Osteocyte (in vitro differentiated cells): Measurements from ENCODE around the gene CDC42SE2. TPM values are rescaled to one million over a fixed set of nuclear protein-coding genes. Genes with fewer than 3 reads are reported as not detected.
A peak's percentile ranks its signal among the peaks of the same experiment; 100 is the strongest.

Experiments used
- DNase-seq: peaks from one replicate; pipeline ENCODE4 v3.0.0; 2021; ENCODE audit warnings: mixed read lengths; ENCODE audit not compliant: unreplicated experiment; ENCODE audit errors: extremely low spot score
- H3K27ac Mint-ChIP-seq: one replicate; pipeline ENCODE4 v1.8.0; 2021; ENCODE audit warnings: mild to moderate bottlenecking, mixed read lengths; ENCODE audit not compliant: unreplicated experiment
- H3K27me3 Mint-ChIP-seq: one replicate; pipeline ENCODE4 v1.8.0; 2021; ENCODE audit warnings: mixed read lengths; ENCODE audit not compliant: unreplicated experiment
- H3K36me3 Mint-ChIP-seq: one replicate; pipeline ENCODE4 v1.8.0; 2021; ENCODE audit warnings: mixed read lengths; ENCODE audit not compliant: unreplicated experiment
- H3K4me1 Mint-ChIP-seq: one replicate; pipeline ENCODE4 v1.8.0; 2021; ENCODE audit warnings: mixed read lengths; ENCODE audit not compliant: unreplicated experiment
- H3K4me3 Mint-ChIP-seq: one replicate; pipeline ENCODE4 v1.8.0; 2021; ENCODE audit warnings: mild to moderate bottlenecking, moderate library complexity, mixed read lengths; ENCODE audit not compliant: unreplicated experiment
- H3K9me3 Mint-ChIP-seq: one replicate; pipeline ENCODE4 v1.8.0; 2021; ENCODE audit warnings: mixed read lengths; ENCODE audit not compliant: unreplicated experiment
- total RNA-seq: library from RNA; stranded (reverse); gene quantifications from 2 replicates; pipeline ENCODE4 v1.2.1, GENCODE V29; 2021
- TF ChIP-seq, protein P1 (sequence below): fragments of 200-600 bp; sonication (generic); IDR thresholded peaks from 2 replicates; pipeline ENCODE4 v1.5.0; 2021; ENCODE audit warnings: antibody characterized with exemption, mild to moderate bottlenecking, moderate library complexity

The CDC42SE2 gene
- total RNA-seq, 1 donor from 2014 or later = 21.6 TPM

DNA sequence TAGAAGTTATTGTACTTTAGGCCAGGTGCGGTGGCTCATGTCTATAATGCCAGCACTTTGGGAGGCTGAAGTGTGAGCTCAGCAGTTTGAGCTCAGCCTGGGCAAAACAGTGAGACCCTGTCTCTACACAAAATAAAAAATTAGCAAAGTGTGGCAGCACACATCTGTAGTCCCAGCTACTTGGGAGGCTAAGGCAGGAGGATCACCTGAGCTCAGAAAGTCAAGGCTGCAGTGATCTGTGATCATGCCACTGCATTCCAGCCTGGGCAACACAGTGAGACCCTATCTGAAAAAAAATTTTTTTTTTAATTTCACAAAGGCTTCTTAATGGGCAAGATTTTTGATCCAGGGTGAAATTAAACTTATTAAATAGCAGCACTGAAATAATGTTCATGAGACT lies 92.8 kb downstream of the CDC42SE2 start:
- TF ChIP-seq, protein P1, sequence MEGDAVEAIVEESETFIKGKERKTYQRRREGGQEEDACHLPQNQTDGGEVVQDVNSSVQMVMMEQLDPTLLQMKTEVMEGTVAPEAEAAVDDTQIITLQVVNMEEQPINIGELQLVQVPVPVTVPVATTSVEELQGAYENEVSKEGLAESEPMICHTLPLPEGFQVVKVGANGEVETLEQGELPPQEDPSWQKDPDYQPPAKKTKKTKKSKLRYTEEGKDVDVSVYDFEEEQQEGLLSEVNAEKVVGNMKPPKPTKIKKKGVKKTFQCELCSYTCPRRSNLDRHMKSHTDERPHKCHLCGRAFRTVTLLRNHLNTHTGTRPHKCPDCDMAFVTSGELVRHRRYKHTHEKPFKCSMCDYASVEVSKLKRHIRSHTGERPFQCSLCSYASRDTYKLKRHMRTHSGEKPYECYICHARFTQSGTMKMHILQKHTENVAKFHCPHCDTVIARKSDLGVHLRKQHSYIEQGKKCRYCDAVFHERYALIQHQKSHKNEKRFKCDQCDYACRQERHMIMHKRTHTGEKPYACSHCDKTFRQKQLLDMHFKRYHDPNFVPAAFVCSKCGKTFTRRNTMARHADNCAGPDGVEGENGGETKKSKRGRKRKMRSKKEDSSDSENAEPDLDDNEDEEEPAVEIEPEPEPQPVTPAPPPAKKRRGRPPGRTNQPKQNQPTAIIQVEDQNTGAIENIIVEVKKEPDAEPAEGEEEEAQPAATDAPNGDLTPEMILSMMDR = no peak
- Mint-ChIP-seq H3K27ac (peak overlapping the region; percentile 61), H3K36me3 (peaks cover 8% of the 10 kb centered on the region), H3K9me3 (no peaks in the 10 kb centered on the region), H3K4me3 (no peak overlapping the region), H3K27me3 (no peaks in the 10 kb centered on the region), H3K4me1 (peaks cover 29% of the 10 kb centered on the region)
- no peak for DNase-seq

DNA sequence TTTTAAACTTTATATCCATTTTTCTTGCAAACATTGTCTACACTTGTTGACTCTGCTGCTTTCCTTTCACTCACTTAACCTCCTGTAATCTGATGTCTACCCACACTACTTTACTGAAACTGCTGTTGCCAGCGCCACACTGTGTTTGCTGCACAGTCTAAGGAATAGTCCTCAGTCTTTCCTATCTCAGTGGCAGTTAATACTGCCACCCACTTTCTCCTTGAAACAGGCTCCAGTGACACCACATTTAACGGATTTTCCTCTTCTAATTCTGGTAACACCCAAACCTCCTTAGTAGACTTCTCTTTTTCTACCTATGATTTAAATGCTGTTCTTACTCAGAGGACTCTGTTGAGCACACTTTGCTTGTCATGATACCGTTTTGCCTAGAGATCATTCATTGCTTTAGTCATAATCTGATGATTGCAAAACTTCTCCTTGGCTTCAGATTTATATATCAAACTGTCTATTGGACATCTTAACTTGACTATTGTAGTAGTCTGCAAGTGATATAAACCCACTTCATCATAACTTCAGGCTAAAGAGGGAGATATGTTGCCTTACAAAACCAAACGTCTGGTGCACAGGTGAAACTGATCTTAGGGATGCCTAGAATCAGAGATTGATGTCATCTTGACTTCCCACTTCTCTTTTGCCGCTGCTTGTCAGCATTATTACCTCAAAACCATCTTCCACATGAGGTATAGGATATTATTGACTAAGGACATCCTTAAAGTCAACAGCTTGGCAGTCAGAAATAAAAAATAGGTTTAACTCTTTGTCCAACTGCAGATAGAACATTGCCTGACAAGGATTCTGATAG lies 94.1 kb downstream of the CDC42SE2 start:
- Mint-ChIP-seq H3K27ac (peak overlapping the region; percentile 13), H3K4me3 (no peak overlapping the region), H3K9me3 (no peaks in the 10 kb centered on the region), H3K4me1 (peaks cover 29% of the 10 kb centered on the region), H3K36me3 (peaks cover 12% of the 10 kb centered on the region), H3K27me3 (no peaks in the 10 kb centered on the region)
- no peak for DNase-seq
- TF ChIP-seq, protein P1 = no peak

DNA sequence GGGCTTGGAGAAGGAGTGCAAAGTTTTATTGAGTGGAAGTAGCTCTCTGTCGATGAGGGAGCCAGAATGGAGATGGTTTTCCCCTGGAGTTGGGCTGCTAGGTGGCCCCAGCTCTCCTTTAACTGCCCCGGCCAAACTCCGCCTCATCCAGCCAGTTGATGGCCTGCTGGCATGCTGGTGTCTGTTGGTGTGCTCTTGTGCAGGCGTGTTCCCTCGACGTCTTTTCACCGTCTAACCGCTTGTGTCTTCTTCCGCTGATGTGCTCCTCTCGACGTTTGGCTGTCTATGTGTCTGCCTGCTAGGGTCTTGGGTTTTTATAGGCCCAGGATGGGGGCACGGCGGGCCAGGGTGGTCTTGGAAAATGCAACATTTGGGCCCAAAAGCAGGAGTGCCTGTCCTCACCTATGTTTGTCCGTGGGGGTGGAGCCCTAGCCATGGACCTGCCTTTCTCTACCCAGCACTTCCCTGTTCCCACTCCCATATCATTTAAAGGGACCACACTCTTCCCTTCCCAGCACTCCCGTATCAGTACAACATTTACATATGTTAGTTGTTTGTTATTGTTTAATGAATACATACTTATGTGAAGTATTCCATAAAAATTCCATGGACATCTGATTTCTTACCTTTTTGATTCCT lies 97.9 kb downstream of the CDC42SE2 start:
- H3K36me3 Mint-ChIP-seq = peaks cover 12% of the 10 kb centered on the region
- H3K27ac Mint-ChIP-seq = no peak overlapping the region
- DNase-seq = no peak
- H3K4me1 Mint-ChIP-seq = peaks cover 11% of the 10 kb centered on the region
- no peak overlapping the region for H3K4me3 Mint-ChIP-seq
- no peaks in the 10 kb centered on the region for H3K27me3 Mint-ChIP-seq
- no peaks in the 10 kb centered on the region for H3K9me3 Mint-ChIP-seq
- TF ChIP-seq, protein P1 = no peak

DNA sequence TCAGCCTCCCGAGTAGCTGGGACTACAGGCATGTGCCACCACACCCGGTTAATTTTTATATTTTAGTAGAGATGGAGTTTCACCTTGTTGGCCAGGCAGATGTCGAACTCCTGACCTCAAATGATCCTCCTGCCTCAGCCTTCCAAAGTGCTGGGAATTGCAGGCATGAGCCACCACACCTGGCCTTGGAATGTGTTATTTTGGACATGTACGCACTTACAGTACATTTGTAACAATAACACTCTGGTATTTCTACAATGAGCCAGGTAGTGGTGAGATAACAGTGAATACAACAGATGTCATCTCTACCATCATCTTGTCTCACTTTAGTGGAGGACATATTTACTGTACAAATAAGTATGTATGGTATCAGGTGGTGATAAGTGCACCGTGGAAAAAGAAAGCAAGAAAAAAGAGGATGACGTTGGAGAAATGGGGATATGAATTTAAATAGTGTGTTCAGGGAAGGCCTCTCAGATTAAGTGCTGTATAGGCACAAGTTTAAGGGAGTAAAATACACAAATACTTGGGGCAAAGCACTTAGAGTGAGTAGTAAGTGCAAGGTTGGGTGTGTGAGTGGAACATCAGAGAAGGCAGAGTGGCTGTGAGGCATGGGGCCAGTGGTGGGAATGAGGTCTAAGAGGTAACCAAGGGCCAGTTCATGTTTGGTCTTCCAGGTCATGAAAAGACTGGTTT lies 100.1 kb downstream of the CDC42SE2 start:
- H3K27ac Mint-ChIP-seq = no peak overlapping the region
- peaks cover 19% of the 10 kb centered on the region for H3K36me3 Mint-ChIP-seq
- no peak overlapping the region for H3K4me3 Mint-ChIP-seq
- H3K27me3 Mint-ChIP-seq = no peaks in the 10 kb centered on the region
- peaks cover 6% of the 10 kb centered on the region for H3K9me3 Mint-ChIP-seq
- no peak for DNase-seq
- peaks cover 4% of the 10 kb centered on the region for H3K4me1 Mint-ChIP-seq
- TF ChIP-seq, protein P1 = no peak
